Mesenchymal stem cell (in vitro differentiated cells and primary cell): ENCODE data around the gene RS1.

ENCODE experiments used
- DNase-seq: peaks from one replicate; pipeline ENCODE4 v3.0.0-alpha.2; 2013
- H2AFZ ChIP-seq: one replicate; pipeline ENCODE4 v1.6.1; 2013; ENCODE audit warnings: low read depth, mild to moderate bottlenecking, control low read depth, inconsistent platforms, low read length, moderate library complexity
- H2AK5ac ChIP-seq: 2 replicates; pipeline ENCODE4 v1.6.1; 2013; ENCODE audit warnings: low read length, moderate library complexity, mild to moderate bottlenecking, inconsistent platforms; ENCODE audit not compliant: severe bottlenecking
- H2BK120ac ChIP-seq: one replicate; pipeline ENCODE4 v1.6.1; 2013; ENCODE audit warnings: low read depth, mild to moderate bottlenecking, inconsistent platforms, low read length, moderate library complexity
- H2BK12ac ChIP-seq, 2 experiments: one replicate each; pipeline ENCODE4 v1.6.1; 2013; ENCODE audit warnings: inconsistent platforms in 2 of 2, low read length in 2 of 2, mild to moderate bottlenecking in 2 of 2, moderate library complexity in 2 of 2, control low read depth in 1 of 2
- H2BK15ac ChIP-seq: one replicate; pipeline ENCODE4 v1.6.1; 2013; ENCODE audit warnings: mild to moderate bottlenecking, low read depth, inconsistent platforms; ENCODE audit not compliant: poor library complexity, severe bottlenecking
- H2BK5ac ChIP-seq: 2 replicates; pipeline ENCODE4 v1.6.1; 2013; ENCODE audit warnings: low read depth, mild to moderate bottlenecking, low read length, control low read depth, inconsistent platforms; ENCODE audit not compliant: poor library complexity, severe bottlenecking
- H3K14ac ChIP-seq, 2 experiments: one replicate each; pipeline ENCODE4 v1.6.1; 2013; ENCODE audit warnings: inconsistent platforms in 2 of 2, low read length in 2 of 2, control low read depth in 1 of 2, mild to moderate bottlenecking in 1 of 2, moderate library complexity in 1 of 2
- H3K18ac ChIP-seq, 2 experiments: one replicate each; pipeline ENCODE4 v1.6.1; 2013; ENCODE audit warnings: inconsistent platforms in 2 of 2, low read length in 2 of 2, control low read depth in 1 of 2, low read depth in 1 of 2, mild to moderate bottlenecking in 1 of 2
- H3K23ac ChIP-seq, 2 experiments: one replicate each; pipeline ENCODE4 v1.6.1; 2013; ENCODE audit warnings: inconsistent platforms in 2 of 2, low read length in 2 of 2, mild to moderate bottlenecking in 2 of 2, moderate library complexity in 2 of 2, control low read depth in 1 of 2
- H3K27ac ChIP-seq: 2 replicates; pipeline ENCODE4 v1.5.1; 2013; ENCODE audit warnings: mild to moderate bottlenecking, moderate library complexity, low read length, control low read depth, inconsistent platforms; ENCODE audit not compliant: poor library complexity, severe bottlenecking
- H3K27me3 ChIP-seq, 2 experiments: 2 replicates each; pipeline versions ENCODE4 v1.6.1 to v1.7.0; 2013; ENCODE audit warnings: low read length in 2 of 2, mild to moderate bottlenecking in 2 of 2, moderate library complexity in 2 of 2, control low read depth in 1 of 2, inconsistent platforms in 1 of 2; ENCODE audit not compliant: control insufficient read depth in 1 of 2, insufficient read depth in 1 of 2
- H3K36me3 ChIP-seq, 2 experiments: 2 replicates each; pipeline versions ENCODE4 v1.6.1 to v1.7.0; 2013; ENCODE audit warnings: low read length in 2 of 2, control low read depth in 1 of 2, inconsistent platforms in 1 of 2, low read depth in 1 of 2, mild to moderate bottlenecking in 1 of 2; ENCODE audit not compliant: insufficient read depth in 2 of 2, control insufficient read depth in 1 of 2
- H3K4ac ChIP-seq, 2 experiments: one replicate each; pipeline ENCODE4 v1.6.1; 2013; ENCODE audit warnings: inconsistent platforms in 2 of 2, low read length in 2 of 2, mild to moderate bottlenecking in 2 of 2, moderate library complexity in 2 of 2, control low read depth in 1 of 2, low read depth in 1 of 2
- H3K4me1 ChIP-seq: 2 replicates; pipeline ENCODE4 v1.6.1; 2013; ENCODE audit warnings: low read depth, low read length, control low read depth; ENCODE audit not compliant: control insufficient read depth, insufficient read depth
- H3K4me2 ChIP-seq: 2 replicates; pipeline ENCODE4 v1.6.1; 2013; ENCODE audit warnings: low read length, mild to moderate bottlenecking, inconsistent platforms; ENCODE audit not compliant: poor library complexity, severe bottlenecking
- H3K4me3 ChIP-seq, 2 experiments: 2 replicates each; pipeline versions ENCODE4 v1.5.1 to v1.7.0; 2013; ENCODE audit warnings: low read length in 2 of 2, mild to moderate bottlenecking in 2 of 2, control low read depth in 1 of 2, low read depth in 1 of 2; ENCODE audit not compliant: insufficient read depth in 1 of 2
- H3K79me1 ChIP-seq: replicated peaks from 2 replicates; pipeline ENCODE4 v1.6.1; 2013; ENCODE audit warnings: mild to moderate bottlenecking, control low read depth, low read length, inconsistent platforms; ENCODE audit not compliant: poor library complexity, severe bottlenecking
- H3K9ac ChIP-seq: 2 replicates; pipeline ENCODE4 v1.7.0; 2013; ENCODE audit warnings: mild to moderate bottlenecking, low read length, moderate library complexity
- H3K9me3 ChIP-seq: 2 replicates; pipeline ENCODE4 v1.7.0; 2013; ENCODE audit warnings: mild to moderate bottlenecking, low read length; ENCODE audit not compliant: control insufficient read depth
- H4K8ac ChIP-seq: one replicate; pipeline ENCODE4 v1.6.1; 2013; ENCODE audit warnings: inconsistent platforms, mild to moderate bottlenecking, low read length, moderate library complexity
- H4K91ac ChIP-seq: one replicate; pipeline ENCODE4 v1.6.1; 2013; ENCODE audit warnings: mild to moderate bottlenecking, low read length, inconsistent platforms
- WGBS: methylation state at CpG from one replicate; pipeline ENCODE4 v1.1.7; 2013; ENCODE audit warnings: mixed read lengths; 5-methylcytosine and 5-hydroxymethylcytosine counted together

The RS1 gene

GRCh38 chrX:18687856-18688495 is 16.1 kb upstream of the RS1 start:
- Histone ChIP-seq H3K18ac (no peak overlapping the region), H2AK5ac (no peak overlapping the region), H3K27ac (no peak overlapping the region), H2BK15ac (no peak overlapping the region), H3K4me1 (no peaks in the 10 kb centered on the region), H4K91ac (no peak overlapping the region), H3K4ac (no peak overlapping the region), H3K14ac (no peak overlapping the region), H4K8ac (no peak overlapping the region), H2BK120ac (no peak overlapping the region), H3K9me3 (no peaks in the 10 kb centered on the region), H3K36me3 (no peaks in the 10 kb centered on the region), H3K4me3 (no peak overlapping the region), H2BK5ac (no peak overlapping the region), H2BK12ac (no peak overlapping the region), H3K79me1 (no peaks in the 10 kb centered on the region), H3K9ac (no peak overlapping the region), H3K4me2 (no peak overlapping the region), H3K27me3 (peaks cover 0 to 20% of the 10 kb centered on the region in 2 experiments), H3K23ac (no peak overlapping the region), H2AFZ (no peak overlapping the region)
- 100% methylated on average over 1 of the region's 7 CpGs for WGBS
- DNase-seq: no peak

- 87% methylated on average over 7 of the region's 9 CpGs for WGBS
- Histone ChIP-seq H2BK5ac (no peak overlapping the region), H3K9ac (no peak overlapping the region), H2BK15ac (no peak overlapping the region), H4K91ac (no peak overlapping the region), H3K27me3 (peaks cover 0 to 8% of the 10 kb centered on the region in 2 experiments), H3K79me1 (no peaks in the 10 kb centered on the region), H3K18ac (no peak overlapping the region), H4K8ac (no peak overlapping the region), H3K9me3 (no peaks in the 10 kb centered on the region), H3K14ac (no peak overlapping the region), H3K4me3 (no peak overlapping the region), H3K4ac (no peak overlapping the region), H3K4me1 (no peaks in the 10 kb centered on the region), H3K23ac (no peak overlapping the region), H2AFZ (no peak overlapping the region), H3K4me2 (no peak overlapping the region), H2AK5ac (no peak overlapping the region), H3K36me3 (no peaks in the 10 kb centered on the region), H3K27ac (no peak overlapping the region), H2BK12ac (no peak overlapping the region), H2BK120ac (no peak overlapping the region)
- DNase-seq: no peak
Measured at GRCh38 chrX:18682979-18683387, 11.1 kb upstream of the RS1 start.

- no peak for DNase-seq
- WGBS: 99% methylated on average over 6 of the region's 6 CpGs
- no peak overlapping the region for H3K23ac ChIP-seq
Measured at GRCh38 chrX:18681996-18682395, 10.1 kb upstream of the RS1 start.

GRCh38 chrX:18677161-18677869 is 5.4 kb upstream of the RS1 start:
- WGBS: 95% methylated on average over 13 of the region's 17 CpGs

More at GRCh38 chrX:18681996-18682395, 10.1 kb upstream of the RS1 start:
- H2BK12ac ChIP-seq: no peak overlapping the region
- no peak overlapping the region for H2AK5ac ChIP-seq
- no peak overlapping the region for H3K4me2 ChIP-seq
- H3K14ac ChIP-seq: no peak overlapping the region
- no peak overlapping the region for H4K91ac ChIP-seq
- no peak overlapping the region for H3K4me3 ChIP-seq
- H4K8ac ChIP-seq: no peak overlapping the region
- H3K36me3 ChIP-seq: no peaks in the 10 kb centered on the region
- no peak overlapping the region for H3K27ac ChIP-seq
- no peak overlapping the region for H3K9ac ChIP-seq
- no peaks in the 10 kb centered on the region for H3K4me1 ChIP-seq
- H3K18ac ChIP-seq: no peak overlapping the region
- H2BK15ac ChIP-seq: no peak overlapping the region
- no peak overlapping the region for H2BK5ac ChIP-seq
- H3K79me1 ChIP-seq: no peaks in the 10 kb centered on the region
- H3K27me3 ChIP-seq: peaks cover 0 to 5% of the 10 kb centered on the region in 2 experiments
- no peak overlapping the region for H3K4ac ChIP-seq
- H2AFZ ChIP-seq: no peak overlapping the region
- H2BK120ac ChIP-seq: no peak overlapping the region
- no peaks in the 10 kb centered on the region for H3K9me3 ChIP-seq

More at GRCh38 chrX:18677161-18677869, 5.4 kb upstream of the RS1 start:
- Histone ChIP-seq H3K4me3 (no peak overlapping the region), H2BK5ac (no peak overlapping the region), H3K4me1 (no peaks in the 10 kb centered on the region), H3K36me3 (no peaks in the 10 kb centered on the region), H3K23ac (no peak overlapping the region), H4K8ac (no peak overlapping the region), H3K14ac (no peak overlapping the region), H2AK5ac (no peak overlapping the region), H2BK120ac (no peak overlapping the region), H3K9me3 (no peaks in the 10 kb centered on the region), H3K4ac (no peak overlapping the region), H3K4me2 (no peak overlapping the region), H3K27ac (no peak overlapping the region), H3K27me3 (no peaks in the 10 kb centered on the region), H2BK12ac (peak overlapping the region in 1 of 2 experiments; percentile 39), H3K79me1 (no peaks in the 10 kb centered on the region), H3K18ac (no peak overlapping the region), H2AFZ (no peak overlapping the region), H3K9ac (no peak overlapping the region), H4K91ac (no peak overlapping the region), H2BK15ac (no peak overlapping the region)
- no peak for DNase-seq
